ENCODE measurements around the gene ABHD16B. TPM values are rescaled to one million over a fixed set of nuclear protein-coding genes. Genes with fewer than 3 reads are reported as not detected.
A peak's percentile ranks its signal among the peaks of the same experiment; 100 is the strongest.

Gene ABHD16B
- total and polyA plus RNA-seq, 2 of the 13 experiments (the other 11 are each of a cell fraction or from before 2014, with no cell fraction given), result not detected

DNA sequence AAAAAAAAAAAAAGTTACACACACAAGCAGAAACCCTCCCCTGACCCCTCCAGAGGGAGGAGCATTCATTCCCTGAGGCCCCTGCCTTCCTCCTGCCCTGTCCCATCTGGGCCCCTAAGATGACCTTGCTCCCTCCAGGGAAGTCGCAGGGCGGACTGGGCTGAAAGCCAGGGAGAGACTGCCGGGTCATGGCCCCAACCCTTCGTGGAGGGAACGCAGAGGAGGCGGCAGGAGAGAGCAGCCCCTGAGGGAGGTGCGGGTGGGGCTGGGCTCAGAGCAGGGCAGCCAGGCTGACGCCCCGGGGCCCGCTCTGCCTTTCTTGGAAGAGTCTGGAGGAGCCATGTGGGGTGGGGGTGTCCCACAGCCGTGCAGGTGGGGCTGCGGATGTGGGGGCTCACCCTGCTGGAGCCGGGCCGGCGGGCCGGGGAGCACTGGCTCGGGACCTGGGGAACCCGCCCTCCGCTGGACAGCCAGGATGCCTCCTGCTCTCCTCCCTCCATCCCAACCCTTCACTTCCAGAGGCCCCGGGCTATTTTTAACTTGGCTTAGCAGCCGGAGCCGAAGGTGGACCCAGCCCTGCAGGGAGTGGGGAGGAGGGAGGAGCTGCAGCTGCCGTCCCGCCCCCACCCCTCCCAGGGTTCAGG lies 15.0 kb upstream of the ABHD16B start (continued):
- TF ChIP-seq, protein P1, sequence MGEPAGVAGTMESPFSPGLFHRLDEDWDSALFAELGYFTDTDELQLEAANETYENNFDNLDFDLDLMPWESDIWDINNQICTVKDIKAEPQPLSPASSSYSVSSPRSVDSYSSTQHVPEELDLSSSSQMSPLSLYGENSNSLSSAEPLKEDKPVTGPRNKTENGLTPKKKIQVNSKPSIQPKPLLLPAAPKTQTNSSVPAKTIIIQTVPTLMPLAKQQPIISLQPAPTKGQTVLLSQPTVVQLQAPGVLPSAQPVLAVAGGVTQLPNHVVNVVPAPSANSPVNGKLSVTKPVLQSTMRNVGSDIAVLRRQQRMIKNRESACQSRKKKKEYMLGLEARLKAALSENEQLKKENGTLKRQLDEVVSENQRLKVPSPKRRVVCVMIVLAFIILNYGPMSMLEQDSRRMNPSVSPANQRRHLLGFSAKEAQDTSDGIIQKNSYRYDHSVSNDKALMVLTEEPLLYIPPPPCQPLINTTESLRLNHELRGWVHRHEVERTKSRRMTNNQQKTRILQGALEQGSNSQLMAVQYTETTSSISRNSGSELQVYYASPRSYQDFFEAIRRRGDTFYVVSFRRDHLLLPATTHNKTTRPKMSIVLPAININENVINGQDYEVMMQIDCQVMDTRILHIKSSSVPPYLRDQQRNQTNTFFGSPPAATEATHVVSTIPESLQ (CRISPR knock-in tag; conservative IDR thresholded peaks at IDR 0.05), result no peak
- TF ChIP-seq, protein P2, sequence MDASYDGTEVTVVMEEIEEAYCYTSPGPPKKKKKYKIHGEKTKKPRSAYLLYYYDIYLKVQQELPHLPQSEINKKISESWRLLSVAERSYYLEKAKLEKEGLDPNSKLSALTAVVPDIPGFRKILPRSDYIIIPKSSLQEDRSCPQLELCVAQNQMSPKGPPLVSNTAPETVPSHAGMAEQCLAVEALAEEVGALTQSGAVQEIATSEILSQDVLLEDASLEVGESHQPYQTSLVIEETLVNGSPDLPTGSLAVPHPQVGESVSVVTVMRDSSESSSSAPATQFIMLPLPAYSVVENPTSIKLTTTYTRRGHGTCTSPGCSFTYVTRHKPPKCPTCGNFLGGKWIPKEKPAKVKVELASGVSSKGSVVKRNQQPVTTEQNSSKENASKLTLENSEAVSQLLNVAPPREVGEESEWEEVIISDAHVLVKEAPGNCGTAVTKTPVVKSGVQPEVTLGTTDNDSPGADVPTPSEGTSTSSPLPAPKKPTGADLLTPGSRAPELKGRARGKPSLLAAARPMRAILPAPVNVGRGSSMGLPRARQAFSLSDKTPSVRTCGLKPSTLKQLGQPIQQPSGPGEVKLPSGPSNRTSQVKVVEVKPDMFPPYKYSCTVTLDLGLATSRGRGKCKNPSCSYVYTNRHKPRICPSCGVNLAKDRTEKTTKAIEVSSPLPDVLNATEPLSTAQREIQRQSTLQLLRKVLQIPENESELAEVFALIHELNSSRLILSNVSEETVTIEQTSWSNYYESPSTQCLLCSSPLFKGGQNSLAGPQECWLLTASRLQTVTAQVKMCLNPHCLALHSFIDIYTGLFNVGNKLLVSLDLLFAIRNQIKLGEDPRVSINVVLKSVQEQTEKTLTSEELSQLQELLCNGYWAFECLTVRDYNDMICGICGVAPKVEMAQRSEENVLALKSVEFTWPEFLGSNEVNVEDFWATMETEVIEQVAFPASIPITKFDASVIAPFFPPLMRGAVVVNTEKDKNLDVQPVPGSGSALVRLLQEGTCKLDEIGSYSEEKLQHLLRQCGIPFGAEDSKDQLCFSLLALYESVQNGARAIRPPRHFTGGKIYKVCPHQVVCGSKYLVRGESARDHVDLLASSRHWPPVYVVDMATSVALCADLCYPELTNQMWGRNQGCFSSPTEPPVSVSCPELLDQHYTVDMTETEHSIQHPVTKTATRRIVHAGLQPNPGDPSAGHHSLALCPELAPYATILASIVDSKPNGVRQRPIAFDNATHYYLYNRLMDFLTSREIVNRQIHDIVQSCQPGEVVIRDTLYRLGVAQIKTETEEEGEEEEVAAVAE (CRISPR knock-in tag; IDR thresholded peaks at IDR 0.05; ENCODE audit: borderline replicate concordance), result no peak
- TF ChIP-seq ZIK1 (CRISPR knock-in tag; IDR thresholded peaks at IDR 0.05; ENCODE audit: borderline replicate concordance, low read depth) (0 out of 2 replicates have a peak, but pooled peaks have one; percentile 13), FOXC1 (CRISPR knock-in tag; IDR thresholded peaks at IDR 0.05; ENCODE audit: borderline replicate concordance) (no peak), AHDC1 (CRISPR knock-in tag; IDR thresholded peaks at IDR 0.05; ENCODE audit: borderline replicate concordance) (no peak), ZNF34 (CRISPR knock-in tag; IDR thresholded peaks at IDR 0.05; ENCODE audit: borderline replicate concordance) (no peak), KLF12 (CRISPR knock-in tag; IDR thresholded peaks at IDR 0.05; ENCODE audit: borderline replicate concordance) (no peak; the same call in 1 of the 2 replicates), ZBTB7B (CRISPR knock-in tag; IDR thresholded peaks at IDR 0.05) (peak; percentile 83; the same call in 1 of the 2 replicates), ZFY (CRISPR knock-in tag; IDR thresholded peaks at IDR 0.05) (0 out of 2 replicates have a peak, but pooled peaks have one; percentile 0), FIP1L1 (IDR thresholded peaks at IDR 0.05; ENCODE audit: borderline replicate concordance, insufficient read depth, low read depth, low read length) (no peak), SNAPC2 (CRISPR knock-in tag; IDR thresholded peaks at IDR 0.05) (peak; percentile 61; the same call in 1 of the 2 replicates), MIER3 (CRISPR knock-in tag; IDR thresholded peaks at IDR 0.05; ENCODE audit: borderline replicate concordance) (no peak), ZNF431 (CRISPR knock-in tag; IDR thresholded peaks at IDR 0.05; ENCODE audit: borderline replicate concordance, low read depth) (no peak), PHF21A (CRISPR knock-in tag; IDR thresholded peaks at IDR 0.05) (peak; percentile 94)

Data from HepG2 (cell line).